HCT116 (cell line): ENCODE results near the gene CDRT15. TPM values are rescaled to one million over a fixed set of nuclear protein-coding genes. Genes with fewer than 3 reads are reported as not detected.

Experiments
- ATAC-seq: fragments of 200-7000 bp; cut with Tn5 transposase; 2 replicates; pipeline ENCODE4 v1.9.1; 2020; ENCODE audit warnings: mild to moderate bottlenecking, moderate library complexity
- BruUV-seq: library from RNA; stranded (reverse); fragments of 400-500 nt; replicated peaks from 2 replicates; lab custom pipeline; 2021; lab: Mats Ljungman, UMichigan
- CTCF ChIA-PET: fragments of 300-600 bp; sonication (Branson Sonifier 250); formaldehyde crosslinking; loops from one replicate; lab custom pipeline; 2021; ENCODE audit warnings: antibody characterized with exemption; lab: Charles Lee
- POLR2A ChIA-PET: fragments of 300-600, 350-600 bp; sonication (Branson Sonifier 250); formaldehyde crosslinking; loops from one replicate; lab custom pipeline; 2021; ENCODE audit warnings: antibody characterized with exemption; lab: Charles Lee
- RAD21 ChIA-PET, 2 experiments: fragments of 300-600 bp; sonication (Branson Sonifier 250); formaldehyde crosslinking; loops; one replicate each; lab custom pipeline; 2023; ENCODE audit warnings: low total read pairs in 2 of 2; ENCODE audit not compliant: uncharacterized antibody in 2 of 2, unreplicated experiment in 2 of 2, low non-redundant PET in 1 of 2; lab: Charles Lee
- DNase-seq: peaks from one replicate; pipeline ENCODE4 v3.0.0-alpha.2; 2010; ENCODE audit warnings: low read depth, low spot score
- H2AFZ ChIP-seq: fragments of 200-600 bp; shearing (Covaris generic), sonication (generic); 2 replicates; pipeline ENCODE4 v1.6.1; 2017; ENCODE audit warnings: low read depth, mixed run types, mixed read lengths, antibody characterized with exemption, low read length; ENCODE audit not compliant: poor library complexity, severe bottlenecking
- H3K27ac ChIP-seq: 2 replicates; pipeline ENCODE4 v1.5.1; 2012; ENCODE audit warnings: low read depth, low read length
- H3K27me3 ChIP-seq: fragments of 200-600 bp; sonication (generic); 2 replicates; pipeline ENCODE4 v1.6.1; 2016; ENCODE audit warnings: mixed run types, low read length, mixed read lengths; ENCODE audit not compliant: insufficient read depth
- H3K36me3 ChIP-seq, 2 experiments: fragments of 200-500 bp in 1 of 2; fragments of 200-600 bp in 1 of 2; sonication (Bioruptor generic) in 1 of 2; sonication (generic) in 1 of 2; 2 replicates each; pipeline versions ENCODE4 v1.5.1 to v1.6.1; 2014 to 2016; ENCODE audit warnings: low read length in 2 of 2, inconsistent platforms in 1 of 2, mixed read lengths in 1 of 2, mixed run types in 1 of 2; ENCODE audit not compliant: insufficient read depth in 2 of 2, control insufficient read depth in 1 of 2
- H3K4me1 ChIP-seq, 2 experiments: fragments of 200-600 bp in 1 of 2; sonication (generic) in 1 of 2; 2 replicates each; pipeline versions ENCODE4 v1.5.1 to v1.6.1; 2012 to 2017; ENCODE audit warnings: low read length in 2 of 2, inconsistent platforms in 1 of 2, mild to moderate bottlenecking in 1 of 2, mixed read lengths in 1 of 2, mixed run types in 1 of 2, moderate library complexity in 1 of 2; ENCODE audit not compliant: insufficient read depth in 2 of 2, control insufficient read depth in 1 of 2
- H3K4me2 ChIP-seq: fragments of 200-600 bp; sonication (generic); 2 replicates; pipeline ENCODE4 v1.6.1; 2017; ENCODE audit warnings: mixed run types, low read length, mixed read lengths
- H3K4me3 ChIP-seq, 2 experiments: fragments of 200-600 bp in 1 of 2; sonication (generic) in 1 of 2; replicated peaks in 1 of 2; 2 replicates each; pipeline ENCODE4 v1.5.1; 2011 to 2016; ENCODE audit warnings: low read length in 2 of 2, control low read depth in 1 of 2, low read depth in 1 of 2, mild to moderate bottlenecking in 1 of 2, mixed read lengths in 1 of 2, mixed run types in 1 of 2
- H3K79me2 ChIP-seq: fragments of 200-600 bp; sonication (generic); 2 replicates; pipeline ENCODE4 v1.6.1; 2017; ENCODE audit warnings: mild to moderate bottlenecking, mixed run types, low read length, moderate library complexity, mixed read lengths; ENCODE audit not compliant: insufficient read depth
- H3K9ac ChIP-seq: fragments of 200-600 bp; sonication (generic); 2 replicates; pipeline ENCODE4 v1.6.1; 2016; ENCODE audit warnings: low read length, mixed read lengths
- H3K9me2 ChIP-seq: fragments of 200-600 bp; sonication (generic), shearing (Covaris generic); 2 replicates; pipeline ENCODE4 v1.6.1; 2017; ENCODE audit warnings: mixed run types, mild to moderate bottlenecking, moderate library complexity; ENCODE audit not compliant: insufficient read depth
- H3K9me3 ChIP-seq, 2 experiments: fragments of 200-500 bp in 1 of 2; fragments of 200-600 bp in 1 of 2; sonication (Bioruptor generic) in 1 of 2; sonication (generic) in 1 of 2; 2 replicates each; pipeline ENCODE4 v1.6.1; 2014 to 2017; ENCODE audit warnings: low read length in 2 of 2, mixed read lengths in 2 of 2, inconsistent platforms in 1 of 2, low read depth in 1 of 2, mild to moderate bottlenecking in 1 of 2, mixed run types in 1 of 2, moderate library complexity in 1 of 2; ENCODE audit not compliant: control insufficient read depth in 1 of 2, insufficient read depth in 1 of 2
- H4K20me1 ChIP-seq: fragments of 200-600 bp; sonication (generic), shearing (Covaris generic); 2 replicates; pipeline ENCODE4 v1.6.1; 2017; ENCODE audit warnings: mixed run types, mild to moderate bottlenecking, moderate library complexity; ENCODE audit not compliant: insufficient read depth
- EZH2 ChIP-seq: fragments of 200-600 bp; sonication (generic); IDR thresholded peaks from 2 replicates; pipeline ENCODE4 v1.6.1; 2017; ENCODE audit warnings: antibody characterized with exemption, mixed run types
- FOSL1 ChIP-seq: IDR thresholded peaks from 2 replicates; pipeline ENCODE4 v1.6.1; 2012; ENCODE audit warnings: low read depth
- POLR2A ChIP-seq: IDR thresholded peaks from 2 replicates; pipeline ENCODE4 v1.7.0; 2011; ENCODE audit warnings: borderline replicate concordance; ENCODE audit not compliant: insufficient read depth, insufficient read length; ENCODE audit errors: extremely low read depth
- POLR2AphosphoS5 ChIP-seq: IDR thresholded peaks from 2 replicates; pipeline ENCODE4 v1.6.1; 2011; ENCODE audit warnings: mild to moderate bottlenecking, low read depth, low read length, moderate library complexity
- SP1 ChIP-seq: IDR thresholded peaks from 2 replicates; pipeline ENCODE4 v1.6.1; 2012; ENCODE audit warnings: low read depth
- ZFX ChIP-seq: fragments of 450-650 bp; IDR thresholded peaks from 2 replicates; pipeline ENCODE4 v1.6.1; 2017
- intact Hi-C: fragments of 100-400 bp; cut with micrococcal nuclease; formaldehyde crosslinking; loops from 2 replicates; pipeline ENCODE4 v1.10.0; 2022
- total RNA-seq: library from RNA; stranded (reverse); gene quantifications from one replicate; pipeline ENCODE4 v1.2.1, GENCODE V29; 2021; ENCODE audit not compliant: unreplicated experiment
- TF ChIP-seq, protein P1 (sequence below), 3 experiments: fragments of 200-600 bp in 1 of 3; sonication (generic) in 1 of 3; IDR thresholded peaks in 2 of 3; conservative IDR thresholded peaks in 1 of 3; 2 replicates each; pipeline ENCODE4 v1.5.1; 2012 to 2017; ENCODE audit warnings: low read depth in 2 of 3, low read length in 2 of 3, antibody characterized with exemption in 1 of 3, borderline replicate concordance in 1 of 3, control low read depth in 1 of 3, mild to moderate bottlenecking in 1 of 3, mixed read lengths in 1 of 3, mixed run types in 1 of 3, moderate library complexity in 1 of 3; ENCODE audit not compliant: insufficient read depth in 1 of 3
- TF ChIP-seq, protein P2 (sequence below): IDR thresholded peaks from 2 replicates; pipeline ENCODE4 v1.6.1; 2012; ENCODE audit warnings: low read depth

Gene CDRT15
- total RNA-seq, 1 experiment from 2014 or later = not detected

DNA sequence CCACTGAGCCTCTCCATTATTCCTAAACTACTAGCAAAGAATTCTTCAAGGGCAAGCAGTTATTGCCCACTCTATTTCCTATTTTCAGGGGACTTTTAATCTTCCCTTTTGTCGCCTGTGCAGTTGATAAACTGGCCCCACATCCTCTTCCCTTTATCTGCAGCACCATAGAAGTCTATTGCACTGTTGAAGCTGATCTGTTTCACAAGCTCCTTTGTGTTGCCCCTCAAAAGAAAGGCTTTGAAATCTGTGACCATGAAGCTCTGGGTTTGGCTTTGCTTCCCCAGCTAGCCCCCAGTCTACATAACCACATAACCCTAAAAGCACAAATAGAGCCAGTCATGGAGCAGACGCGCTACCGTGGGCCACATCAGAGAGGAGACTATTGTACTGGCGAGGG lies 37.1 kb downstream of the CDRT15 start:
- BruUV-seq = no TSS peak
- no peaks in the 10 kb centered on the region for H3K9me3 ChIP-seq
- ChIA-PET POLR2A (interaction anchor here (1.4 kb wide), 1 partner anchor 101 kb away, joined by 3 read pairs; the partner anchor contains the start of gene HS3ST3B1), CTCF (no interaction called here), RAD21 (no interaction called here)
- TF ChIP-seq, protein P1, sequence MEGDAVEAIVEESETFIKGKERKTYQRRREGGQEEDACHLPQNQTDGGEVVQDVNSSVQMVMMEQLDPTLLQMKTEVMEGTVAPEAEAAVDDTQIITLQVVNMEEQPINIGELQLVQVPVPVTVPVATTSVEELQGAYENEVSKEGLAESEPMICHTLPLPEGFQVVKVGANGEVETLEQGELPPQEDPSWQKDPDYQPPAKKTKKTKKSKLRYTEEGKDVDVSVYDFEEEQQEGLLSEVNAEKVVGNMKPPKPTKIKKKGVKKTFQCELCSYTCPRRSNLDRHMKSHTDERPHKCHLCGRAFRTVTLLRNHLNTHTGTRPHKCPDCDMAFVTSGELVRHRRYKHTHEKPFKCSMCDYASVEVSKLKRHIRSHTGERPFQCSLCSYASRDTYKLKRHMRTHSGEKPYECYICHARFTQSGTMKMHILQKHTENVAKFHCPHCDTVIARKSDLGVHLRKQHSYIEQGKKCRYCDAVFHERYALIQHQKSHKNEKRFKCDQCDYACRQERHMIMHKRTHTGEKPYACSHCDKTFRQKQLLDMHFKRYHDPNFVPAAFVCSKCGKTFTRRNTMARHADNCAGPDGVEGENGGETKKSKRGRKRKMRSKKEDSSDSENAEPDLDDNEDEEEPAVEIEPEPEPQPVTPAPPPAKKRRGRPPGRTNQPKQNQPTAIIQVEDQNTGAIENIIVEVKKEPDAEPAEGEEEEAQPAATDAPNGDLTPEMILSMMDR (IDR thresholded peaks at IDR 0.05 in 2 of 3, conservative IDR thresholded peaks at IDR 0.05 in 1 of 3; ENCODE audit: borderline replicate concordance in 1 of 3, insufficient read depth in 1 of 3, low read depth in 2 of 3, low read length in 2 of 3) = no peak
- TF ChIP-seq POLR2AphosphoS5 = no peak
- no peak for TF ChIP-seq ZFX
- TF ChIP-seq, protein P2, sequence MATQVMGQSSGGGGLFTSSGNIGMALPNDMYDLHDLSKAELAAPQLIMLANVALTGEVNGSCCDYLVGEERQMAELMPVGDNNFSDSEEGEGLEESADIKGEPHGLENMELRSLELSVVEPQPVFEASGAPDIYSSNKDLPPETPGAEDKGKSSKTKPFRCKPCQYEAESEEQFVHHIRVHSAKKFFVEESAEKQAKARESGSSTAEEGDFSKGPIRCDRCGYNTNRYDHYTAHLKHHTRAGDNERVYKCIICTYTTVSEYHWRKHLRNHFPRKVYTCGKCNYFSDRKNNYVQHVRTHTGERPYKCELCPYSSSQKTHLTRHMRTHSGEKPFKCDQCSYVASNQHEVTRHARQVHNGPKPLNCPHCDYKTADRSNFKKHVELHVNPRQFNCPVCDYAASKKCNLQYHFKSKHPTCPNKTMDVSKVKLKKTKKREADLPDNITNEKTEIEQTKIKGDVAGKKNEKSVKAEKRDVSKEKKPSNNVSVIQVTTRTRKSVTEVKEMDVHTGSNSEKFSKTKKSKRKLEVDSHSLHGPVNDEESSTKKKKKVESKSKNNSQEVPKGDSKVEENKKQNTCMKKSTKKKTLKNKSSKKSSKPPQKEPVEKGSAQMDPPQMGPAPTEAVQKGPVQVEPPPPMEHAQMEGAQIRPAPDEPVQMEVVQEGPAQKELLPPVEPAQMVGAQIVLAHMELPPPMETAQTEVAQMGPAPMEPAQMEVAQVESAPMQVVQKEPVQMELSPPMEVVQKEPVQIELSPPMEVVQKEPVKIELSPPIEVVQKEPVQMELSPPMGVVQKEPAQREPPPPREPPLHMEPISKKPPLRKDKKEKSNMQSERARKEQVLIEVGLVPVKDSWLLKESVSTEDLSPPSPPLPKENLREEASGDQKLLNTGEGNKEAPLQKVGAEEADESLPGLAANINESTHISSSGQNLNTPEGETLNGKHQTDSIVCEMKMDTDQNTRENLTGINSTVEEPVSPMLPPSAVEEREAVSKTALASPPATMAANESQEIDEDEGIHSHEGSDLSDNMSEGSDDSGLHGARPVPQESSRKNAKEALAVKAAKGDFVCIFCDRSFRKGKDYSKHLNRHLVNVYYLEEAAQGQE = no peak
- no peak for TF ChIP-seq FOSL1
- no peak for TF ChIP-seq SP1
- no peak for TF ChIP-seq POLR2A
- TF ChIP-seq EZH2 = no peak
- no peak overlapping the region for H3K27ac ChIP-seq
- ATAC-seq (no peak), DNase-seq (no peak)
- no peak overlapping the region for H3K4me2 ChIP-seq
- H3K9ac ChIP-seq = no peak overlapping the region
- intact Hi-C loops = no loop called here
- H3K9me2 ChIP-seq = no peaks in the 10 kb centered on the region
- H3K27me3 ChIP-seq = no peaks in the 10 kb centered on the region
- H3K4me1 ChIP-seq = peaks cover 0 to 8% of the 10 kb centered on the region in 2 experiments; a peak in 3 of 4 replicates
- H2AFZ ChIP-seq = no peak overlapping the region
- no peak overlapping the region for H3K4me3 ChIP-seq
- H4K20me1 ChIP-seq = no peaks in the 10 kb centered on the region
- no peaks in the 10 kb centered on the region for H3K36me3 ChIP-seq
- H3K79me2 ChIP-seq = no peaks in the 10 kb centered on the region
